Inflammatory macrophage treated with lipopolysaccharide for 1 hour (primary cell): ENCODE measurements around the gene GCSH.

Source experiments
- DNase-seq, 2 donors: peaks; one replicate each; pipeline ENCODE4 v3.0.0-alpha.2; 2020 to 2022

GCSH gene

GRCh38 chr16:81040131-81040530, 56.1 kb downstream of the GCSH start:
- DNase-seq, result peak; percentile 17 to 32

GRCh38 chr16:81036751-81037350, 59.3 kb downstream of the GCSH start:
- DNase-seq, result peak; percentile 40 to 51

GRCh38 chr16:81035975-81036750, 60.0 kb downstream of the GCSH start:
- peak; percentile 8 to 26 for DNase-seq

- DNase-seq, result peak; percentile 82 to 94
These were observed 60.7 kb downstream of the GCSH start, which contains the start of gene ATMIN for GRCh38 chr16:81035398-81035974. Gene ATMIN (plus strand): TSS chr16:81035842. CDS start chr16:81035871, 29 bp downstream.
